IPS-15b (cell line): ENCODE data around the gene HSPA12B.

Experiments used
- H3K27me3 ChIP-seq: one replicate; pipeline ENCODE4 v1.6.1; 2013; ENCODE audit warnings: low read length; ENCODE audit not compliant: control insufficient read depth, insufficient read depth
- H3K36me3 ChIP-seq: one replicate; pipeline ENCODE4 v1.6.1; 2013; ENCODE audit warnings: low read length; ENCODE audit not compliant: control insufficient read depth, insufficient read depth
- H3K4me1 ChIP-seq: one replicate; pipeline ENCODE4 v1.6.1; 2013; ENCODE audit warnings: mild to moderate bottlenecking, low read length; ENCODE audit not compliant: control insufficient read depth, insufficient read depth
- H3K4me3 ChIP-seq: one replicate; pipeline ENCODE4 v1.5.1; 2013; ENCODE audit warnings: low read depth, low read length
- H3K9ac ChIP-seq: one replicate; pipeline ENCODE4 v1.6.1; 2013; ENCODE audit warnings: low read depth, mild to moderate bottlenecking, low read length
- H3K9me3 ChIP-seq: one replicate; pipeline ENCODE4 v1.6.1; 2013; ENCODE audit warnings: mild to moderate bottlenecking, low read length; ENCODE audit not compliant: control insufficient read depth, insufficient read depth

Gene HSPA12B, protein sequence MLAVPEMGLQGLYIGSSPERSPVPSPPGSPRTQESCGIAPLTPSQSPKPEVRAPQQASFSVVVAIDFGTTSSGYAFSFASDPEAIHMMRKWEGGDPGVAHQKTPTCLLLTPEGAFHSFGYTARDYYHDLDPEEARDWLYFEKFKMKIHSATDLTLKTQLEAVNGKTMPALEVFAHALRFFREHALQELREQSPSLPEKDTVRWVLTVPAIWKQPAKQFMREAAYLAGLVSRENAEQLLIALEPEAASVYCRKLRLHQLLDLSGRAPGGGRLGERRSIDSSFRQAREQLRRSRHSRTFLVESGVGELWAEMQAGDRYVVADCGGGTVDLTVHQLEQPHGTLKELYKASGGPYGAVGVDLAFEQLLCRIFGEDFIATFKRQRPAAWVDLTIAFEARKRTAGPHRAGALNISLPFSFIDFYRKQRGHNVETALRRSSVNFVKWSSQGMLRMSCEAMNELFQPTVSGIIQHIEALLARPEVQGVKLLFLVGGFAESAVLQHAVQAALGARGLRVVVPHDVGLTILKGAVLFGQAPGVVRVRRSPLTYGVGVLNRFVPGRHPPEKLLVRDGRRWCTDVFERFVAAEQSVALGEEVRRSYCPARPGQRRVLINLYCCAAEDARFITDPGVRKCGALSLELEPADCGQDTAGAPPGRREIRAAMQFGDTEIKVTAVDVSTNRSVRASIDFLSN

GRCh38 chr20:3732327-3733118, at the start of gene HSPA12B:
TSS of gene HSPA12B (plus strand) at chr20:3732685. CDS start at chr20:3738675, 5,990 bp downstream.
- Histone ChIP-seq H3K9ac (peak within 1 kb of the TSS; percentile 54), H3K9me3 (no peaks in the 10 kb centered on the region), H3K4me3 (peak within 1 kb of the TSS; percentile 30), H3K4me1 (peaks cover 2% of the 10 kb centered on the region), H3K36me3 (no peaks in the 10 kb centered on the region), H3K27me3 (peaks cover 39% of the 10 kb centered on the region)

DNA sequence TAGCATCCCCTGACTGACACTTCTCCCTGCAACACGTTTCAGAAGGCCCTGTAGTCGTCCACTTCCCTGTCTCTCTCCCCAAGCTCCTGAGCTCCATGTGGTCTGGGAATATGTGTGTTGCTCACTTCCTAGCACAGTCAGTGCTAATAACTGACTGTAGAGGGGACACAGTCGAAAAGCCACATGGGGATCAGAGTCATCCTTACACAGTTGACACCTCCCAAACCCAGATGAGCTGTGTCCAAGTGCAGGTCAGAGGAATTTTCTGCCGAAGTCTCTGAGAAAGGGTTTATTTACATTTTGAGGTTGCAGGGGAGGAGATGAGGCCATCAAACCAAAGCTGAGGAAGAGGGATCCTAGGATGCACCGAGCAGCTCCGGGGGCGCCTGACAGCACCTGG, 47.1 kb upstream of the HSPA12B start:
- no peaks in the 10 kb centered on the region for H3K36me3 ChIP-seq
- peaks cover 32% of the 10 kb centered on the region for H3K27me3 ChIP-seq
- H3K4me1 ChIP-seq, result peaks cover 14% of the 10 kb centered on the region
- H3K9ac ChIP-seq, result no peak overlapping the region
- H3K4me3 ChIP-seq, result no peak overlapping the region
- H3K9me3 ChIP-seq, result no peaks in the 10 kb centered on the region

- no peaks in the 10 kb centered on the region for H3K9me3 ChIP-seq
- peaks cover 25% of the 10 kb centered on the region for H3K27me3 ChIP-seq
- H3K9ac ChIP-seq, result no peak overlapping the region
- H3K4me1 ChIP-seq, result peaks cover 12% of the 10 kb centered on the region
- H3K4me3 ChIP-seq, result no peak overlapping the region
- no peaks in the 10 kb centered on the region for H3K36me3 ChIP-seq
Measured at GRCh38 chr20:3686421-3686820, 46.1 kb upstream of the HSPA12B start.

DNA sequence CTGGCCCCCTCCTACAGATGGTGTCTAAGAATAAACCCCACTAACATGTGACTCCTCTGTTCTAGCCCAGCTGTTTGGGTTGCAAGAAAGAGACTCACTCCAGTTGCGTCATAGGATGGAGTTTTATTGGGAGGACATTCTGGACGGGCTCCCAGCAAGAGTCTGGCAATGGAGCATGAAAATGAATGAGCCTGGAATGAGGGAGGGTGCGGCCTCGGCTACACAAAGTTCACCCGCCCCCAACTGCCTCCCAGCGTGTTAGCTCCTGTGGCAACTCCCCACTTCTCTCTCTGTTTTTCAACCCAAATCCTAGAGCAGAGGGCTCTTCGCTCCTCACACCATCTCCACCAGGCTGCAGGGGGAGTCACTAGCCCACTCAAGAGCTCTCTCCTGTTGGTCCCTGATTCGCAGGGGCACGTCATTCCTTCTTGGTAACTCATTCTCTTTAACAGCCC, 45.6 kb upstream of the HSPA12B start:
- H3K9ac ChIP-seq, result no peak overlapping the region
- no peaks in the 10 kb centered on the region for H3K9me3 ChIP-seq
- peaks cover 24% of the 10 kb centered on the region for H3K27me3 ChIP-seq
- peaks cover 12% of the 10 kb centered on the region for H3K4me1 ChIP-seq
- no peaks in the 10 kb centered on the region for H3K36me3 ChIP-seq
- no peak overlapping the region for H3K4me3 ChIP-seq

GRCh38 chr20:3687655-3688054, 44.8 kb upstream of the HSPA12B start:
- Histone ChIP-seq H3K9me3 (no peaks in the 10 kb centered on the region), H3K9ac (no peak overlapping the region), H3K4me1 (peaks cover 12% of the 10 kb centered on the region), H3K27me3 (peaks cover 20% of the 10 kb centered on the region), H3K36me3 (no peaks in the 10 kb centered on the region), H3K4me3 (no peak overlapping the region)

- Histone ChIP-seq H3K36me3 (no peaks in the 10 kb centered on the region), H3K9ac (no peak overlapping the region), H3K27me3 (peaks cover 13% of the 10 kb centered on the region), H3K4me3 (no peak overlapping the region), H3K9me3 (no peaks in the 10 kb centered on the region), H3K4me1 (peaks cover 4% of the 10 kb centered on the region)
Measured at GRCh38 chr20:3689978-3690377, 42.5 kb upstream of the HSPA12B start.

- no peak overlapping the region for H3K9ac ChIP-seq
- no peaks in the 10 kb centered on the region for H3K36me3 ChIP-seq
- no peak overlapping the region for H3K4me3 ChIP-seq
- peaks cover 9% of the 10 kb centered on the region for H3K27me3 ChIP-seq
- H3K9me3 ChIP-seq, result no peaks in the 10 kb centered on the region
- no peaks in the 10 kb centered on the region for H3K4me1 ChIP-seq
Measured at GRCh38 chr20:3690413-3690812, 42.1 kb upstream of the HSPA12B start.

- H3K9me3 ChIP-seq, result no peaks in the 10 kb centered on the region
- H3K9ac ChIP-seq, result no peak overlapping the region
- no peaks in the 10 kb centered on the region for H3K36me3 ChIP-seq
Measured at GRCh38 chr20:3691306-3691705, 41.2 kb upstream of the HSPA12B start.

GRCh38 chr20:3691897-3692296, 40.6 kb upstream of the HSPA12B start:
- H3K4me3 ChIP-seq, result no peak overlapping the region
- no peaks in the 10 kb centered on the region for H3K36me3 ChIP-seq
- no peak overlapping the region for H3K9ac ChIP-seq
- H3K9me3 ChIP-seq, result no peaks in the 10 kb centered on the region
- H3K4me1 ChIP-seq, result no peaks in the 10 kb centered on the region
- H3K27me3 ChIP-seq, result no peaks in the 10 kb centered on the region

More at GRCh38 chr20:3691306-3691705, 41.2 kb upstream of the HSPA12B start:
- no peak overlapping the region for H3K4me3 ChIP-seq
- H3K27me3 ChIP-seq, result peaks cover 3% of the 10 kb centered on the region
- H3K4me1 ChIP-seq, result no peaks in the 10 kb centered on the region

- H3K9me3 ChIP-seq, result no peaks in the 10 kb centered on the region
Measured at GRCh38 chr20:3692706-3693294, 39.7 kb upstream of the HSPA12B start.

GRCh38 chr20:3693376-3693775, 39.1 kb upstream of the HSPA12B start:
- no peaks in the 10 kb centered on the region for H3K36me3 ChIP-seq
- no peaks in the 10 kb centered on the region for H3K4me1 ChIP-seq
- no peak overlapping the region for H3K4me3 ChIP-seq
- H3K9me3 ChIP-seq, result no peaks in the 10 kb centered on the region
- H3K27me3 ChIP-seq, result no peaks in the 10 kb centered on the region
- no peak overlapping the region for H3K9ac ChIP-seq

More at GRCh38 chr20:3692706-3693294, 39.7 kb upstream of the HSPA12B start:
- no peak overlapping the region for H3K4me3 ChIP-seq
- no peaks in the 10 kb centered on the region for H3K4me1 ChIP-seq
- no peak overlapping the region for H3K9ac ChIP-seq
- no peaks in the 10 kb centered on the region for H3K27me3 ChIP-seq
- H3K36me3 ChIP-seq, result no peaks in the 10 kb centered on the region
